ENCODE data around the gene WBP2NL.
A peak's percentile ranks its signal among the peaks of the same experiment; 100 is the strongest.
"Not testable (repeated sequence)": the region's sequence is repeated elsewhere in the genome, so short reads cannot be mapped to it uniquely, and the experiment has no call there.

The WBP2NL gene

DNA sequence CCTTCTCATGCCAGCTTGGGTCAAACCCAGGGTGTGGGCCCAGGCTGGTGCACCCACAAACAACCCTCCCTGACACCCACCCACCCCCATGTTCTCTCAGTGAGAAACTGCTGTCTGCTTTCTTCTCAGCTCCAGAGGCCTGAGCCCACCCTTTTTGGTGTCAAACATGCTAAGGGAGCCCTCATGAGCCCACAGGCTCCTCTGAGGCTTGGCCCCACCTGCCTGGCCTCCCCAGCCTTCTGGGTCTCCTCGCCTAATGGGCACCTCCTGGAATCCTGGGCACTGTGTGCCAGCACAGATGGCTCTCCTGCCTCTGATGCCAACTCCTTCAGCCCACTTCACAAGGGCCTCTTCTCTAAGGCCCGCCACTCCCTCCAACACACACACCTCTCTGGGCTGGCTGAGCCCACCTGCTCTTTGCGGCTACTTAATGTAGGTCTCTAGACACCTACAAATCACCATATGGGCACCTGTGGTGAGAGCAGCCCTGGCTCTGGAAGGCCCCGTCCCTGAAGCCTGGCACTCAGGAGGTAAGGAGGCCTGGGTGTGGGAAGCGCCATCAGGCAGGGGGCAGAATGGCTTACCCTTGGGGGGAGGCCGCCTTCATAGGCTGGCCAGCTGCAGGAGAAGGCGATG lies 67.7 kb downstream of the WBP2NL start:
- H3K4me3 ChIP-seq (ENCODE audit: low read depth, low read length), result no peak overlapping the region
- TF ChIP-seq, protein P1, sequence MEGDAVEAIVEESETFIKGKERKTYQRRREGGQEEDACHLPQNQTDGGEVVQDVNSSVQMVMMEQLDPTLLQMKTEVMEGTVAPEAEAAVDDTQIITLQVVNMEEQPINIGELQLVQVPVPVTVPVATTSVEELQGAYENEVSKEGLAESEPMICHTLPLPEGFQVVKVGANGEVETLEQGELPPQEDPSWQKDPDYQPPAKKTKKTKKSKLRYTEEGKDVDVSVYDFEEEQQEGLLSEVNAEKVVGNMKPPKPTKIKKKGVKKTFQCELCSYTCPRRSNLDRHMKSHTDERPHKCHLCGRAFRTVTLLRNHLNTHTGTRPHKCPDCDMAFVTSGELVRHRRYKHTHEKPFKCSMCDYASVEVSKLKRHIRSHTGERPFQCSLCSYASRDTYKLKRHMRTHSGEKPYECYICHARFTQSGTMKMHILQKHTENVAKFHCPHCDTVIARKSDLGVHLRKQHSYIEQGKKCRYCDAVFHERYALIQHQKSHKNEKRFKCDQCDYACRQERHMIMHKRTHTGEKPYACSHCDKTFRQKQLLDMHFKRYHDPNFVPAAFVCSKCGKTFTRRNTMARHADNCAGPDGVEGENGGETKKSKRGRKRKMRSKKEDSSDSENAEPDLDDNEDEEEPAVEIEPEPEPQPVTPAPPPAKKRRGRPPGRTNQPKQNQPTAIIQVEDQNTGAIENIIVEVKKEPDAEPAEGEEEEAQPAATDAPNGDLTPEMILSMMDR (IDR thresholded peaks at IDR 0.05; ENCODE audit: borderline replicate concordance, insufficient read depth, low read depth, low read length), result no peak

DNA sequence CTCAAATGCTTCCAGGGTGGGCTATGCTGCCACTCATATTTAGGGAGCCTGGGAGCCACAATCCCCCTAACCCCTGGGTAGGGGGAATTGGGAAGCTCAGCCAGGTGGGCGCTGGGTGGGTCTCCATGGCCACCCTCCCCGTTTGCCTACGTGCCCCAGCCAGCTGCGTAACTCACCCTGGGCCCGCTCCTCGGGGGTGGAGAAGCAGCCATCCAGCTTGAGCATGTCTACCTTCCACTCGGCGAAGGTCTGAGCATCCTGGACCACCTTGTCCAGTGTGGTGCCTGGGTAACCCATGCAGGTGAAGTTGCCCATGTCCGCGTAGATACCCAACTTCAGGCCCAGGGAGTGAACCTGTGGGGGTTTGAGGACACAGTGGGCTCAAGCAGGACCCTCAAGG lies 68.3 kb downstream of the WBP2NL start:
- H3K4me3 ChIP-seq (ENCODE audit: low read depth, low read length), result no peak overlapping the region
- TF ChIP-seq, protein P1 (IDR thresholded peaks at IDR 0.05; ENCODE audit: borderline replicate concordance, insufficient read depth, low read depth, low read length), result no peak

DNA sequence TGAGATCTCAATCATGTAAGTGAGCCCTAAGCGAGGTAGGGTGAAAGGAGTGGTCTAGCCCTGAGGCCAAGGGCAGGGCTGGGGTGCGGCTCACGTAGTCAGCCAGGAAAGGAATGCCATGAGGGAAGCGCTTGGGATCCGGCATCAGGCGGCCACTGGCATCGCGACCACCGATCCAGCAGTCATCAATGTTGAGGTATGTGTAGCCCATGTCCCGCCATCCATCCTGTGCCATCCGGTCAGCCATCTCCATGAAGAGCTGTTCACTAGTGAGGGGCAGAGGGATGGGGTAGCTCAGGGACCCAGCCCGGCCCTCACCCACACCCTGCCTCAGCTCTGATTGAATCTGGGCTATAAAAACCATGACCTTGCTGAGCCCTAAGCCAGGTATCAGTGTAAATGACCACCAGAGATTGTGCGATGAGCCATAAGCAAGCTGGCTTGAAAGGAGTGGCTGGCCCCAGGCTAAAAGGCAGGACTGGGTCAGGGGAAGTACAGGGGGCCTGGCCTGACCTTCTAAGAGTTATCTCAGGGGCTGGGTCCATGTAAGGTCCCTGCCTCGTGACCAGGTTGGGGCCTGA lies 69.2 kb downstream of the WBP2NL start:
- H3K4me3 ChIP-seq (ENCODE audit: low read depth, low read length), result no peak overlapping the region
- TF ChIP-seq, protein P1 (IDR thresholded peaks at IDR 0.05; ENCODE audit: borderline replicate concordance, insufficient read depth, low read depth, low read length), result no peak

DNA sequence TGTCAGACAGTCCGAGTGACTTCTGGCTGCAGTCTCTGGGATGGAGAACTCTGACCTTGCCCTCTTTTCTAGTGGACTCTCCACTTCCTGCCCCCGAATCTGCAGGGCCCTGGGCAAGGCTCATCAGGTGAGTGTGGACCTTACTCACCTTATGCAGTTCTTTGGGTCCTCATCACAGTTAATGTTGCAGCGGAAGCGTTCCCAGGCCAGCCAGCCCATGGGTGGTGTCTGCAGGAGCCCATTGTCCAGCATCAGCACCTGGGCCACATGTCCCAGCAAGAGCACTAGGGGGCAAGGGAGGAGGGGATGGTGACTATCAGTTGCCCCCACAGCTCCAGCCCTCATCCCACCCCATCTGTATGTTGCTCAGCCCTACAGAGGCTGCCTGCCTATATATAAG lies 69.7 kb downstream of the WBP2NL start:
- H3K4me3 ChIP-seq (ENCODE audit: low read depth, low read length), result no peak overlapping the region
- TF ChIP-seq, protein P1 (IDR thresholded peaks at IDR 0.05; ENCODE audit: borderline replicate concordance, insufficient read depth, low read depth, low read length), result no peak

DNA sequence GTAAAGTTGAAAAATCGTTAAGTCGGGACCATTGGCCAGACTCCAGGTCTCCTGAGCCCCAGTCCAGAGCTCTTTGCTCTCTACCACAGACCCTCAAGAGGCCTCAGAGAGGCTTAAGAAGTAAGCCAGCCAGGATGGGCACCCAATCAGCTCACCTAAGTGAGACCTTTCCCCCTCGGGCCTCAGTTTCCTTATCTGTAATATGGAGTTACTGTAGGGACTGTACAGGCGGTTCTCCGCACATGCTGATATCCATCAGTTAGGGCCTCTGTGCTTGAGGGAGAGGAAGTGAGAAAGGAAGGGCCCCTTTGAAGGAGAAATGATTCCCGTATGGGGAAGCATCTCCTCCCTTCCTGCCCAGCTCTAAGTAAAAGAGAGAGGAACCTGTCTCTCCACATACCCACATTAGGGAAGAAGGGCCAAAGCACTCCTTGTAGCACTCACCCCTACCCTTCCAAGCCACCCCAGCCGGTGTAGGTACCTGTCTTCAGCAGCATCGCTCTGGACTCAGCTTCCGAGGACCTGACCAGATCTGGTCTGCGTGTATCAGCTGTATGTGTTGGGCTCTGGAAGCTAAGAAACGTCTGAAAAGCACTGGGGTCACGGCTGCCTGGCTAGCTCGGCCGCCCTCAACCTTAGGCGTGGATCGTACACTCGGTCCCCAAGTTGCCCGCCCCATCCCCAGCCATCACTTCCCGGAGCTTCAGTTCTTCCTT lies 71.4 kb downstream of the WBP2NL start:
- TF ChIP-seq, protein P1 (IDR thresholded peaks at IDR 0.05; ENCODE audit: borderline replicate concordance, insufficient read depth, low read depth, low read length), result no peak

DNA sequence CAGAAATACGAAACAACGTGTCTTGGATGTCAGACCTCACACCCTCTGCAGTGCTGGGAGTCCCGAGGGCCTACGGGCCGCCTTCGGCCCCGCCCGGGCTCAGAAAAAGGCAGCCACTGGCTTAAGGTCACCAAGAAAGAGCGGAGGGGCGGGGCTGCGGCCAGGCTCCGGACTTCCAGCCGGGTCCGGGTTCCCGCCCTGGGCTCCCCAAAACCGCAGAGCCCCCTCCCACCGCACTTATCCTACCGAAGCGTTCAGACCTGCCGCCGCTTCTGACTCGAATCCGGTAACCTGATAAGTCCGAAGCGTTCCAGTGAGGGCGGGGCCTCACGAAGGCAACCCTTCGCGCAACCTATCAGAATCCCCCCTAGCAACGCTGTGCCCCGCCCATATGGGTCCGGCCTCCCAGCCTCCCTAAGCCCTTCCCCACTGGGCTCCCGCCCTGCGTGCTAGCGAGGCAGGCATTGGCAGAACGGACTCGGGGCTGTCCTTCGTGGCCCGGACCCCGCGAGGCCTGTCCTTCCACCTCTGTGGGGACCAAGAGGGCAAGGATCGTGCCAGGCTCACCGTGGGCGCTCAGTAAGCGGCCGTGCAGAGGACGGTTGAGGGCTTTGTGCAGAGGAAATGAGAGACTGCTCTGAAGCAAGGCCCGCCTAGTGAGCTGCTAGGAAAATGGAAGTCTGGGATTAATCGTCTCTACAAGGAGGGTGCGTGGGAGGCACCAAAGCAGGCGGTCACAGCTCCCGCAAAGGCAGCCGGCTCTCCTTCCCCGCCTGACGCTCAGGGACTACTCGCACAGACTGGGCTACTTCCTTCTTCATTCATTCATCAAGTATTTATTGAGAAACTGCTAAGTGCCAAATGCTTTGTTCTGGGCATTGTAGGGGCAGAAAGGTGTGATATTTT lies 72.2 kb downstream of the WBP2NL start, which contains the start of gene NAGA:
Gene NAGA, minus strand, starts transcription at position 296 of the 906 bp plus-strand sequence. CDS start 515 bp downstream, outside the sequence.
- TF ChIP-seq, protein P1 (IDR thresholded peaks at IDR 0.05; ENCODE audit: borderline replicate concordance, insufficient read depth, low read depth, low read length), result no peak
- H3K4me3 ChIP-seq (ENCODE audit: low read depth, low read length), result peak within 1 kb of the TSS; percentile 62

More for the DNA sequence above, 71.4 kb downstream of the WBP2NL start:
- peak overlapping the region; percentile 62 for H3K4me3 ChIP-seq (ENCODE audit: low read depth, low read length)

DNA sequence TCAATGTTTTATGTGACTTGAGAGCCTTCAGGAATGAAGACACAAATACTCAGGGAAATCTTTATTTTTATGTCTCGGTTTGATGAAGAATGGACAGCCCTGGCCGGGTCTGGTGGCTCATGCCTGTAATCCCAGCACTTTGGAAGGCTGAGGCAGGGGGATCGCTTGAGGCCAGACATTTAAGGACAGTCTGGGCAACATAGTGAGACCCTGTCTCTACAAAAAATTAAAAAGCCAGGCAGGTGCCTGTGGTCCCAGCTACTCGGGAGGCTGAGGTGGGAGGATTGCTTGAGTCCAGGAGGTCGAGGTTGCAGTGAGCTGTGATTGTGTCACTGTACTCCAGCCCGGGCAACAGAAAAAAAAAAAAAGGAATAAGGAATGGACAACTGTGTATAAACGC lies 72.9 kb downstream of the WBP2NL start:
- not testable (repeated sequence) for H3K4me3 ChIP-seq (ENCODE audit: low read depth, low read length)

All from GM12875 (cell line).